HEK293T (cell line): Measurements from ENCODE around the gene AKR1C2.
"Not testable (repeated sequence)": the region's sequence is repeated elsewhere in the genome, so short reads cannot be mapped to it uniquely, and the experiment has no call there.

Experiments
- CTCF ChIA-PET: fragments of 350-600 bp; formaldehyde crosslinking; extraction: SDS; loops from one replicate; lab custom pipeline; 2021; ENCODE audit warnings: antibody characterized with exemption, inconsistent platforms; lab: Yijun Ruan, JAX
- POLR2A ChIA-PET: fragments of 350-600 bp; formaldehyde crosslinking; extraction: SDS; loops from one replicate; lab custom pipeline; 2020; ENCODE audit warnings: antibody characterized with exemption, inconsistent platforms; lab: Yijun Ruan, JAX
- DNase-seq: peaks from one replicate; pipeline ENCODE4 v3.0.0; 2012; ENCODE audit warnings: mixed read lengths; ENCODE audit errors: extremely low spot score
- ARNT ChIP-seq: fragments of 450-650 bp; IDR thresholded peaks from 2 replicates; pipeline ENCODE4 v1.6.1; 2017; ENCODE audit warnings: mild to moderate bottlenecking
- BHLHE40 ChIP-seq: fragments of 450-650 bp; IDR thresholded peaks from 2 replicates; pipeline ENCODE4 v1.6.1; 2016; ENCODE audit warnings: mild to moderate bottlenecking, moderate library complexity, borderline replicate concordance
- CTBP1 ChIP-seq: fragments of 450-650 bp; IDR thresholded peaks from 2 replicates; pipeline ENCODE4 v1.6.1; 2016; ENCODE audit warnings: borderline replicate concordance
- ELF4 ChIP-seq: fragments of 450-650 bp; IDR thresholded peaks from 2 replicates; pipeline ENCODE4 v1.6.1; 2017; ENCODE audit warnings: antibody characterized with exemption
- FOXA1 ChIP-seq: fragments of 450-650 bp; IDR thresholded peaks from 2 replicates; pipeline ENCODE4 v1.6.1; 2016; ENCODE audit warnings: mild to moderate bottlenecking
- FOXK2 ChIP-seq: fragments of 450-650 bp; IDR thresholded peaks from 2 replicates; pipeline ENCODE4 v1.6.1; 2016; ENCODE audit warnings: mild to moderate bottlenecking
- FOXM1 ChIP-seq: fragments of 450-650 bp; IDR thresholded peaks from 2 replicates; pipeline ENCODE4 v1.6.1; 2017; ENCODE audit warnings: mild to moderate bottlenecking, borderline replicate concordance
- HDGF ChIP-seq: fragments of 450-650 bp; IDR thresholded peaks from 2 replicates; pipeline ENCODE4 v1.6.1; 2017; ENCODE audit warnings: antibody characterized with exemption, borderline replicate concordance
- L3MBTL2 ChIP-seq: fragments of 450-650 bp; conservative IDR thresholded peaks from 2 replicates; pipeline ENCODE4 v1.6.1; 2016; ENCODE audit warnings: mild to moderate bottlenecking
- LEF1 ChIP-seq: fragments of 450-650 bp; IDR thresholded peaks from 2 replicates; pipeline ENCODE4 v1.6.1; 2017; ENCODE audit warnings: mild to moderate bottlenecking, borderline replicate concordance
- NFRKB ChIP-seq: fragments of 450-650 bp; IDR thresholded peaks from 2 replicates; pipeline ENCODE4 v1.6.1; 2016; ENCODE audit warnings: mild to moderate bottlenecking, moderate library complexity
- PKNOX1 ChIP-seq: fragments of 450-650 bp; IDR thresholded peaks from 2 replicates; pipeline ENCODE4 v1.6.1; 2016
- SP1 ChIP-seq: fragments of 450-650 bp; IDR thresholded peaks from 2 replicates; pipeline ENCODE4 v1.6.1; 2017
- SUZ12 ChIP-seq: fragments of 450-650 bp; IDR thresholded peaks from 2 replicates; pipeline ENCODE4 v1.6.1; 2016; ENCODE audit warnings: mild to moderate bottlenecking
- TARDBP ChIP-seq: fragments of 450-650 bp; IDR thresholded peaks from 2 replicates; pipeline ENCODE4 v1.6.1; 2016
- ZNF384 ChIP-seq: fragments of 450-650 bp; IDR thresholded peaks from 2 replicates; pipeline ENCODE4 v1.6.1; 2016

AKR1C2 gene

GRCh38 chr10:5035356-5035755 is 31.7 kb upstream of the AKR1C2 start:
- no peak for TF ChIP-seq HDGF
- no peak for TF ChIP-seq FOXM1
- TF ChIP-seq PKNOX1, result no peak
- TF ChIP-seq L3MBTL2, result no peak
- TF ChIP-seq TARDBP, result no peak
- TF ChIP-seq SUZ12, result no peak
- no peak for TF ChIP-seq FOXK2
- TF ChIP-seq FOXA1, result no peak
- no peak for TF ChIP-seq ARNT
- TF ChIP-seq NFRKB, result no peak
- TF ChIP-seq ZNF384, result no peak
- TF ChIP-seq LEF1, result no peak
- no peak for TF ChIP-seq BHLHE40
- TF ChIP-seq SP1, result no peak
- TF ChIP-seq ELF4, result no peak
- TF ChIP-seq CTBP1, result no peak
- CTCF ChIA-PET, result no interaction called here
- POLR2A ChIA-PET, result no interaction called here
- no peak for DNase-seq

GRCh38 chr10:5034588-5034987 is 30.9 kb upstream of the AKR1C2 start:
- CTCF ChIA-PET, result no interaction called here
- TF ChIP-seq FOXM1 (no peak), SUZ12 (no peak), NFRKB (no peak), ZNF384 (no peak), LEF1 (no peak), PKNOX1 (no peak), L3MBTL2 (no peak), HDGF (no peak), ELF4 (no peak)
- no peak for DNase-seq
- POLR2A ChIA-PET, result no interaction called here

GRCh38 chr10:5033061-5033778 is 29.6 kb upstream of the AKR1C2 start:
- DNase-seq, result no peak
- POLR2A ChIA-PET, result no interaction called here
- CTCF ChIA-PET, result no interaction called here
- no peak for TF ChIP-seq ELF4
- TF ChIP-seq FOXA1, result no peak
- TF ChIP-seq SUZ12, result no peak

- CTCF ChIA-PET, DNase-seq, POLR2A ChIA-PET: not testable (repeated sequence)
These were observed 28.8 kb upstream of the AKR1C2 start for GRCh38 chr10:5032444-5032843.

GRCh38 chr10:5031588-5031987 is 27.9 kb upstream of the AKR1C2 start:
- DNase-seq, CTCF ChIA-PET, POLR2A ChIA-PET: not testable (repeated sequence)

GRCh38 chr10:5030989-5031388 is 27.3 kb upstream of the AKR1C2 start:
- ChIA-PET CTCF (no interaction called here), POLR2A (no interaction called here)
- no peak for DNase-seq
- TF ChIP-seq FOXK2 (no peak), NFRKB (no peak)

- POLR2A ChIA-PET, CTCF ChIA-PET, DNase-seq: not testable (repeated sequence)
These were observed 21.8 kb upstream of the AKR1C2 start for GRCh38 chr10:5025461-5025881.

GRCh38 chr10:5023177-5023805 is 19.6 kb upstream of the AKR1C2 start:
- no peak for DNase-seq
- ChIA-PET CTCF (no interaction called here), POLR2A (no interaction called here)
- TF ChIP-seq FOXM1, result no peak
- TF ChIP-seq NFRKB, result no peak
- no peak for TF ChIP-seq L3MBTL2
- TF ChIP-seq ZNF384, result no peak
- TF ChIP-seq CTBP1, result no peak

- DNase-seq, CTCF ChIA-PET, POLR2A ChIA-PET: not testable (repeated sequence)
These were observed 18.1 kb upstream of the AKR1C2 start for GRCh38 chr10:5021624-5022290.

- DNase-seq, CTCF ChIA-PET, POLR2A ChIA-PET: not testable (repeated sequence)
These were observed 16.3 kb upstream of the AKR1C2 start for GRCh38 chr10:5019770-5020612.

- CTCF ChIA-PET, POLR2A ChIA-PET, DNase-seq: not testable (repeated sequence)
These were observed 15.1 kb upstream of the AKR1C2 start for GRCh38 chr10:5018671-5019277.
